ENCODE data around the gene EVC2.

The EVC2 gene

GRCh38 chr4:5658974-5659373 lies 49.4 kb downstream of the EVC2 start:
- DNase-seq (ENCODE audit: low read depth), result no peak
- TF ChIP-seq, protein P1, sequence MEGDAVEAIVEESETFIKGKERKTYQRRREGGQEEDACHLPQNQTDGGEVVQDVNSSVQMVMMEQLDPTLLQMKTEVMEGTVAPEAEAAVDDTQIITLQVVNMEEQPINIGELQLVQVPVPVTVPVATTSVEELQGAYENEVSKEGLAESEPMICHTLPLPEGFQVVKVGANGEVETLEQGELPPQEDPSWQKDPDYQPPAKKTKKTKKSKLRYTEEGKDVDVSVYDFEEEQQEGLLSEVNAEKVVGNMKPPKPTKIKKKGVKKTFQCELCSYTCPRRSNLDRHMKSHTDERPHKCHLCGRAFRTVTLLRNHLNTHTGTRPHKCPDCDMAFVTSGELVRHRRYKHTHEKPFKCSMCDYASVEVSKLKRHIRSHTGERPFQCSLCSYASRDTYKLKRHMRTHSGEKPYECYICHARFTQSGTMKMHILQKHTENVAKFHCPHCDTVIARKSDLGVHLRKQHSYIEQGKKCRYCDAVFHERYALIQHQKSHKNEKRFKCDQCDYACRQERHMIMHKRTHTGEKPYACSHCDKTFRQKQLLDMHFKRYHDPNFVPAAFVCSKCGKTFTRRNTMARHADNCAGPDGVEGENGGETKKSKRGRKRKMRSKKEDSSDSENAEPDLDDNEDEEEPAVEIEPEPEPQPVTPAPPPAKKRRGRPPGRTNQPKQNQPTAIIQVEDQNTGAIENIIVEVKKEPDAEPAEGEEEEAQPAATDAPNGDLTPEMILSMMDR (conservative IDR thresholded peaks at IDR 0.05; ENCODE audit: low read length), result no peak
- no peak overlapping the region for H3K4me3 ChIP-seq (ENCODE audit: low read length)

- TF ChIP-seq, protein P1 (conservative IDR thresholded peaks at IDR 0.05; ENCODE audit: low read length), result no peak
- no peak overlapping the region for H3K4me3 ChIP-seq (ENCODE audit: low read length)
- DNase-seq (ENCODE audit: low read depth), result no peak
These were observed 51.9 kb downstream of the EVC2 start for GRCh38 chr4:5656415-5656814.

DNA sequence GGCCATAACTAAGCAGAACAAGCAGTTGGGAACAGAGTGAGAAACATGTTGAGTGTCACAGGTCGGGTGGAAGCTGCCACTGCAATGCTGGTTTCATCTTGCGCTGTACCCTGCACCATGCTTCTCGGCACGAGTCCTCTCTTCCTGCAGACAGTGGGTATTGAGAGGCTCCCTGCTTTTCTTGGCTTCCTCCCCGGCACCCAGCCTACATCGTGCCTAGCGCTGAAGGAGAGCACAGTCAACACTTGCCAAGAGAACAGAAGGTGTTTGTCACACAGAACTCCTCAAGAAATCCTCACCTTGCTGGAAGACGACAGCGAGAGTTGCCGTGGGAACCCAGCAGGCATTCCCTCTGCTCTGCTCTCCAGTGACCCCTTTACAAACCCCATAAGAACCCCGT lies 53.6 kb downstream of the EVC2 start:
- no peak overlapping the region for H3K4me3 ChIP-seq (ENCODE audit: low read length)
- no peak for DNase-seq (ENCODE audit: low read depth)
- TF ChIP-seq, protein P1 (conservative IDR thresholded peaks at IDR 0.05; ENCODE audit: low read length), result no peak

DNA sequence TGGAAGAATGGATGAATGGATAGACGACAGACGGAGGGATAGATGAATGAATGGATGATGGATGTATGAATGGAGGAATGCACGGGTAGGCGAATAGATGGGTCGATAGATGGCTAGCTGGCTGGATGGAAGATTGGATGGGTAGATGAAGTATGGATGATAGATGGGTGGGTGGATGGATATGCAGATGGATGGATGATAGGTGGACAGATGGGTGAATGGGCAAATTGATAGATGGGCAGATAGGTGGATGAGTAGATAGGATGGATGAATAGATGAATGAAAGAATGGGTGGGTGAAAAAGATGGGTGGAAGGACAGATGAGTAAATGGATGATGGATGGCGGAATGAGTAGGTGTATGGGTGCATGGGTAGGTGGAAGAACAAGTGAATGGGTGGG lies 57.3 kb downstream of the EVC2 start:
- no peak overlapping the region for H3K4me3 ChIP-seq (ENCODE audit: low read length)
- TF ChIP-seq, protein P1 (conservative IDR thresholded peaks at IDR 0.05; ENCODE audit: low read length), result no peak
- DNase-seq (ENCODE audit: low read depth), result no peak

DNA sequence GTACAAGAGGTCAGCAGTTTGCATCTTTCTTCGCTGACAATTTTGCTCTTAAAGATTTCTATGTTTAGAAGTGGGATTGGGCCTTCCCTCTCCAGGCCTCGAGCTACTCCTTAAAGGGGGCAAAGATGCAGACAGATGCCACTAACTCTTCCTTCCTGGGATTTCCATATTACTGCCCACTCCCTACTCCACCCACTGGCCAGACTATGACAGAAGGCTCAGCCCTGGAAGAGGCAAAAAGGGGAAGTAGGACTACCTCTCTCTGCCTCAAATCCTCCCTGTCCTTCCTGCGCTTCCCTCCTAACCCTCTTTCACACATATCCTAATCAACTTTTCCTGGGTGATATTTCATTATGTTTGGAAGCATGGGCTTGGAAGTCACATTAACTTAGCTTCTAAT lies 58.3 kb downstream of the EVC2 start:
- no peak for DNase-seq (ENCODE audit: low read depth)
- TF ChIP-seq, protein P1 (conservative IDR thresholded peaks at IDR 0.05; ENCODE audit: low read length), result no peak

GRCh38 chr4:5647351-5647750 lies 61.0 kb downstream of the EVC2 start:
- H3K4me3 ChIP-seq (ENCODE audit: low read length), result no peak overlapping the region
- TF ChIP-seq, protein P1 (conservative IDR thresholded peaks at IDR 0.05; ENCODE audit: low read length), result no peak
- no peak for DNase-seq (ENCODE audit: low read depth)

More for the DNA sequence above, 58.3 kb downstream of the EVC2 start:
- no peak overlapping the region for H3K4me3 ChIP-seq (ENCODE audit: low read length)

GRCh38 chr4:5640096-5640495 lies 68.3 kb downstream of the EVC2 start:
- TF ChIP-seq, protein P1 (conservative IDR thresholded peaks at IDR 0.05; ENCODE audit: low read length), result no peak
- no peak overlapping the region for H3K4me3 ChIP-seq (ENCODE audit: low read length)
- DNase-seq (ENCODE audit: low read depth), result no peak

All from AG10803 (cell line).